Large intestine (tissue), 3 donors: Measurements from ENCODE around the gene PCED1B. TPM values are rescaled to one million over a fixed set of nuclear protein-coding genes. Genes with fewer than 3 reads are reported as not detected.
"Not testable (repeated sequence)": the region's sequence is repeated elsewhere in the genome, so short reads cannot be mapped to it uniquely, and the experiment has no call there.

ENCODE experiments used
- DNase-seq, 2 donors: peaks; one replicate each; pipeline versions ENCODE4 v3.0.0 to v3.0.0-alpha.2; 2013
- H3K27ac ChIP-seq: one replicate; pipeline ENCODE4 v1.5.1; 2013; ENCODE audit warnings: low read length
- H3K27me3 ChIP-seq: 2 replicates; pipeline ENCODE4 v1.6.1; 2013; ENCODE audit warnings: low read length; ENCODE audit not compliant: control insufficient read depth, insufficient read depth
- H3K36me3 ChIP-seq: 2 replicates; pipeline ENCODE4 v1.6.1; 2013; ENCODE audit warnings: low read length; ENCODE audit not compliant: control insufficient read depth, insufficient read depth
- H3K4me1 ChIP-seq: one replicate; pipeline ENCODE4 v1.6.1; 2013; ENCODE audit warnings: low read length; ENCODE audit not compliant: control insufficient read depth, insufficient read depth
- H3K4me3 ChIP-seq: one replicate; pipeline ENCODE4 v1.5.1; 2013; ENCODE audit warnings: low read length
- H3K9me3 ChIP-seq: one replicate; pipeline ENCODE4 v1.6.1; 2013; ENCODE audit warnings: mild to moderate bottlenecking, low read depth, low read length, moderate library complexity; ENCODE audit not compliant: control insufficient read depth
- WGBS: methylation state at CpG from one replicate; pipeline ENCODE4 v1.1.5; 2013; ENCODE audit warnings: low lambda C conversion rate; ENCODE audit not compliant: insufficient coverage; 5-methylcytosine and 5-hydroxymethylcytosine counted together
- polyA plus RNA-seq: library from polyadenylated mRNA; unstranded; fragments of 120-200 nt; gene quantifications from one replicate; pipeline ENCODE4 v1.2.1, GENCODE V29; 2013

The PCED1B gene
- polyA plus RNA-seq, 1 donor = 4.3 TPM

DNA sequence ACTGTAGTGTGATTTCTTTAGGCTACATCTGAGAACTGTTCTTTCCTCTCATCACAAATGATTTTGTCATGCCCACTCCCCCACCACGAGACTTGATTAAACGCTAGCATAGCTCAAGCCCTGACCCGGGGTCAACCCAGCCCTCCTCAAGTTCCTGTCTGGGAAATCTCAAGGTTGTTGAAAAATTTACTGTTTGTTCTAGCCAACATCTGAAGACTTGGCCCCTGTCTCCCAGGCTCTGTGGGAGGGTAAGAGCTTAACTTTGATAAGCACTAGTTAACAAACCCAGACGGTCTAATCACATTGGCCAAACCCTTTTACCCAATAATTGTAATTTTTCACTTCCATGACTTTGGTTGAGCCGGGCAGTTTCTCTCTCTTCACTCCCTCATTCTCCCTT is 86.5 kb downstream of the PCED1B start:
- Histone ChIP-seq H3K27ac (no peak overlapping the region), H3K27me3 (no peaks in the 10 kb centered on the region), H3K4me3 (no peak overlapping the region), H3K36me3 (no peaks in the 10 kb centered on the region), H3K9me3 (peaks cover 8% of the 10 kb centered on the region), H3K4me1 (peaks cover 2% of the 10 kb centered on the region)
- DNase-seq = no peak
- 17% methylated on average over 1 of the region's 5 CpGs for WGBS

DNA sequence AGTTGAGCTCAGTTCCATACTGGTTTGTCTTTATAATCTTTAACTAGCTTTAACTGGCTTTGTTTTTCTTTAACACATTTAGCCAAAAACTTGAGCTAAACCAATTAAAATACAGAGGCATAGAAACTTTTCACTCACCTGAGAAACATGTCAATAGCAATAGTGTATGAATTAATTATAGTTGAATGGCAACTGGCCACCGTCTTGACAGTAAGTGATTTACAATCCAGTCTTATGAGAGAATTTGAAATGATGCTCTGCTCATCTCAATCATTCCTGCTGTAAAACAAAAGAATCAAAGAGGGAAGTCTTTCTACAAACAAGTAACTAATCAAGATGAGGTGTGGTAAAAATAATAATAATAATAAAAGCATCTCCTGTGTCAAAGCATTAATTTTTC is 86.9 kb downstream of the PCED1B start:
- Histone ChIP-seq H3K27me3 (no peaks in the 10 kb centered on the region), H3K4me3 (no peak overlapping the region), H3K9me3 (peaks cover 11% of the 10 kb centered on the region), H3K27ac (no peak overlapping the region), H3K4me1 (peaks cover 2% of the 10 kb centered on the region), H3K36me3 (no peaks in the 10 kb centered on the region)
- no peak for DNase-seq
- WGBS = no CpG with 5 or more reads among the region's 1 CpG

DNA sequence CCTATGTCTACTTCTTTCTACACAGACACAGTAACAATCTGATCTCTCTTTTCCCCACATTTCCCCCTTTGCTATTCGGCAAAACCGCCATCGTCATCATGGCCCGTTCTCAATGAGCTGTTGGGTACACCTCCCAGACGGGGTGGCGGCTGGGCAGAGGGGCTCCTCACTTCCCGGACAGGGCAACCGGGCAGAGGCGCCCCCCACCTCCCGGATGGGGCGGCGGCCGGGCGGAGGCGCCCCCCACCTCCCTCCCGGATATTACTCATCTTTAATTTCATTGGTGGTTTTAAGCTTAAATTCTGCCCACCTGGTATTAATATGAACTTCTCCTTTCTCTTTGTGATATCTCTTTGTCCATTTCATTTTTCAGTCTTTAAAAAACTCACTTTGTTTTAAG is 90.9 kb downstream of the PCED1B start:
- H3K27me3 ChIP-seq = not testable (repeated sequence)

DNA sequence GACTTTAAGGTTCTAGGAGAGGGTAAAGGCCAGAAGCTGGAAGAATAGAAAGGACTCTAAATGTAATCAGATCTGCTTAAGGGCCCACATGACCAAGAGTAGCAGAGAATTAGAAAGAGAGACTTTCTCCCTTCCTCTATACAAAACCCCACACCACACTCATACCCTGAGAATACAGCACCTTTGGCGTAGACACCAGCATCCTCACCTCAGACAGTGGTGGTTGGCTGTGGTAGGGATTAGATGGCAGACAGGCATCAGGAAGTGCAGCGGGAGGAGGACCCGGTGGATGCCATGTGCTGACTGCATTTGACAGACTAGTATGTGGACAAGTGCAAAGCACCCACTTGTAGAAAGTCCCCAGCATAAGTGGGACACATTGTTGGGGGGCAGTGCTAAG is 98.6 kb downstream of the PCED1B start:
- no CpG with 5 or more reads among the region's 3 CpGs for whole genome bisulfite sequencing

More for the DNA sequence above, 90.9 kb downstream of the PCED1B start:
- H3K36me3 ChIP-seq, H3K4me1 ChIP-seq, H3K4me3 ChIP-seq, DNase-seq, H3K27ac ChIP-seq, H3K9me3 ChIP-seq: not testable (repeated sequence)
- WGBS = no CpG with 5 or more reads among the region's 16 CpGs

DNA sequence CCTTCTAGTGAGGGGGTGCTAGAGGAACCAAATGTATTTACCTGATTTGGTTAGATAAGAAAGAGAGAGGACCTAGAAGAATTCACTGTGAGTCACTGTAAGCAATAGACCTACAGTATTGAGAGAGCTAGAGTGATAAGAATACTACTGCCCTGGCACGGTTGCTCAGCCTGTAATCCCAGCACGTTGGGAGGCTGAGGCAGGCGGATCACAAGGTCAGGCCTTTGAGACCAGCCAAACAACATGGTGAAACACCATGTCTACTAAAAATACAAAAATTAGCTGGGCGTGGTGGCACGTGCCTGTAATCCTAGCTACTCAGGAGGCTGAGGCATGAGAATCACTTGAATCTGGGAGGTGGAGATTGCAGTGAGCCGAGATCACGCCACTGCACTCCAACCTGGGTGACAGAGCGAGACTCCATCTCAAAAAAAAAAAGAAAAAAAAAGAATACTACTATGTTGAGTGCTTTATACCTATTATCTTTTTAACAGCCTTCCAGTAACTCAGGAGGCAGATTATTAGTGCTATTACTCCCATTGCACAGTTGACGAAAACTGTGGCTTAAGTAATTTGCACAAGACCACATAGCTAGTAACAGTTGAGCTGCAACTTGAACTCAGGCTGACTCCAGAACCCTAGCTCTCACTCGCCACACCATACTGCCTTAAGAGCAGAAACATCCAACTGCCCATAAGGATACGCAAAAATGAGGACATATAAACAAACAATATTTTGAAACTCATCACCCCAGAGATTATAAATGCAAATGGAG is 102.9 kb downstream of the PCED1B start:
- H3K36me3 ChIP-seq, H3K4me3 ChIP-seq, H3K27me3 ChIP-seq, DNase-seq, H3K4me1 ChIP-seq, H3K27ac ChIP-seq, H3K9me3 ChIP-seq: not testable (repeated sequence)
- 80% methylated on average over 2 of the region's 11 CpGs for WGBS

More for the DNA sequence above, 98.6 kb downstream of the PCED1B start:
- Histone ChIP-seq H3K27me3 (no peaks in the 10 kb centered on the region), H3K4me3 (no peak overlapping the region), H3K27ac (no peak overlapping the region), H3K4me1 (no peaks in the 10 kb centered on the region), H3K9me3 (no peaks in the 10 kb centered on the region), H3K36me3 (no peaks in the 10 kb centered on the region)
- DNase-seq = no peak

DNA sequence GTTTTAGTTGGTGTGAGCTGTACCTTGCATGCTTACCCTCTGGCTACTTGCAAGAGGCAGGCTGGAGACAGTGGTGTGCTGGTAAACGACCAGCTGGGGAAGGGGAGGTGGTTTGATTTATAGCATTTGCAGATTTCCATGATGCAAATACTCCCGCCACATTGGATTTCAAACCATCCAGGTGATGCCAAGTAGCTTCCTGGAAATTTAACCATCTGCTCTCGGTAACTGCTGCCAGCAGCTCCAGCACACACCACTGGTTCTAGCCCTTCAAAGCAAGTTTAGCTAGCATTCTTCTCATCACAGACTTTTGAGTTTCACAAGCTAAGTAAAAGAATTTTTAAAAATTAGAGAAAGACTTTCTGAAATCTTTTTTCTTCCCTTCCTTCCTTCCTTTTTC is 104.8 kb downstream of the PCED1B start:
- 100% methylated on average over 1 of the region's 3 CpGs for WGBS
- Histone ChIP-seq H3K9me3 (no peaks in the 10 kb centered on the region), H3K36me3 (no peaks in the 10 kb centered on the region), H3K27me3 (no peaks in the 10 kb centered on the region), H3K27ac (no peak overlapping the region), H3K4me1 (no peaks in the 10 kb centered on the region), H3K4me3 (no peak overlapping the region)
- no peak for DNase-seq

DNA sequence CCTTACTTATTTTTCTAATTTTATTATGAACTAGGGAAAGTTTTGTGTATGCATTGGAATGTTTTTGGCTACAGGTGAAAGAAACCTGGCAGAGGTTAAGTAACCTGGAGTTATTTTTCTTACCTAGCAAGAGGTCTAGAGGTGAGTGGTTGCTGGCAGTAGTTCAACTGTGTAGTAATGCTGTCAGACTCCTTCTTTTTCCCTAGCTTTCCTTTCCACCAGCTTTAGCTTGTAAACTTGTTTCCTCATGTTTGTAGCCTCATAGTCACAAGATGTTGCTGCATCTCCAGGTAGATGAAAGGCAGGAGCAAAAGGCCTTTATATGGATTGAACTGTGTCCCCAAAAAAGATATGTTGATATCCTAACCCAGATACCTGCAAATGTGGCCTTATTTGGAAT is 105.4 kb downstream of the PCED1B start:
- no peak overlapping the region for H3K4me3 ChIP-seq
- H3K27me3 ChIP-seq = no peaks in the 10 kb centered on the region
- H3K9me3 ChIP-seq = no peaks in the 10 kb centered on the region
- H3K27ac ChIP-seq = no peak overlapping the region
- no peaks in the 10 kb centered on the region for H3K36me3 ChIP-seq
- H3K4me1 ChIP-seq = no peaks in the 10 kb centered on the region
- peak; percentile 29 to 32 for DNase-seq

DNA sequence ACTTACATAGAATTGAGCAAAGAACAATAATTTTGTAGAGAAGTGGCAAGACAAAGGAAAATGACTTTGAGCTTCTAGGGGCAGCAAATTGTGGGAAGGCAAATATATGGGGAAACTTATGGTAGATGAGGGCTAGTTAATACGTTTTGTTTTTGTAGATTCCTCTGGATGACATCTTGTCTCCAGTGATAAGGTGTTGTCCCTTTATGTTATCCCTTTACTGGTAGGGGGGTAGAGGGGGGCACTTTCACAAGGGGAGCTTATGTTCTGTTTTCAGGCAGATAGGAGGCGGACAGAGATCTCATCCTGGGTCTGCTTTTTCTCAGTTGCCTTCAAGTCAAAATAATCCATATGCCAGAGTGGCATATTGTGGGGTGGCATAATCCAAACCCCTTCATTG is 106.8 kb downstream of the PCED1B start:
- 100% methylated on average over 1 of the region's 2 CpGs for WGBS

DNA sequence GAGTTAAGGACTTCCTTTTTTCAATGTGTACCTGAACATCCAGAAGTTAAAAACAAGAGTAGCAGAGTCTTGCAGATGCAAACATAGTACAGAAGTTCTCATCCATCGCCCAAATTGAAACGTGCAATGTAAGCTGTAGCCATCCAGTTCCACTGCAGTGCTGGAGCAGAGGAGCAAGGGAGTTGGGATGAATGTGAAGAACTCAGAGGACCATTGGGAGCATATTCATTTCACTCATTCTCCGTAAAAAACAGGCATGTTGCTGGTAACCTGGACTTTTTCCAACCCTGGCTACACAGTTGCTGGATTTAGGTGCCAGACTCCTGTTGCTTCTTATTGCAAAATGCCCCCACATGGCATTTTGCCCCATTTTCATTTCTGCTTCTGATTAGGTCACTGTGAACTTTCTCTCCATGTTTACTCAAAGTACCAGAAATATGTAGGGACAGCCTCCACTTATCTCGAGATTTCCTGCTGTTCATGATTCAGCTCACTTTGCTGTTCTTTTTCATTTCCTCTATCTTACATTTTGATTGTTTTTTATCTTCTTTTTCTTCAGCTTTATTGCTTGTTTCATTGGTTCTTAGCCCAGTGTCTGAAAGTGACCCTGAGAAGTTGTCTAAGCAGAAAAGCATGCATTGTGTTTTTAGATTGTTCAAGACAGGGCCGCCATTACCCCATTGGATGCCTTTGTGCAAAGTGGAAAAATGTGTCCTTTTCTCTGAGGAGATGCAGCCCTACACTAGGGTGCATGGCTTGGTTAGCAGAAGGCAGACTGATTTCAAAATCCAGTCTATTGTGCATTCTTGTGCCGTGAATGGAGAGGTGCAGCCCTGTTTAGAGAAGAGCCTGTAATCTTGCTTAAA is 109.4 kb downstream of the PCED1B start:
- H3K27me3 ChIP-seq = no peaks in the 10 kb centered on the region
- DNase-seq = no peak
- H3K9me3 ChIP-seq = no peaks in the 10 kb centered on the region
- H3K4me1 ChIP-seq = no peaks in the 10 kb centered on the region
- no peak overlapping the region for H3K4me3 ChIP-seq
- WGBS = 0% methylated on average over 1 of the region's 6 CpGs
- H3K36me3 ChIP-seq = no peaks in the 10 kb centered on the region
- H3K27ac ChIP-seq = no peak overlapping the region

More for the DNA sequence above, 106.8 kb downstream of the PCED1B start:
- Histone ChIP-seq H3K36me3 (no peaks in the 10 kb centered on the region), H3K9me3 (no peaks in the 10 kb centered on the region), H3K27ac (no peak overlapping the region), H3K4me3 (no peak overlapping the region), H3K27me3 (no peaks in the 10 kb centered on the region), H3K4me1 (no peaks in the 10 kb centered on the region)
- no peak for DNase-seq

DNA sequence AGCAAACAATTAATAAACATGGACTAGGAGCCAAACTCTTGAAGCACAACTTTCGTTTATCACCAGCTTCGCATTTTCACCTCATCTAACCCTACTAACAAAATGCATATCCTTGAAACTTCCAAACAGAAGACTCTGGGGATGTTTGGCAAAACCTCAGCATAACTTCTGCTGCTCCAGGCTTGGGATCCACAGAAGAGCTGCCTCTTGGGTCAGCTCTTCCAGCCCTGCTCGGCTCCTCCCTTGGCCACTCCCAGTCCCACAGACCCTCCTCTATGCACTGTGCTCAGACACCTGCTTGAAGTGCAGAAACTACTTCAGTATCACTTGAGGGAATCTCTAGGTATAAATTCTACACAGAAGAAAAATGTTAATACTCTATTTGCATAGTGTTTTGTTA is 110.3 kb downstream of the PCED1B start:
- no peaks in the 10 kb centered on the region for H3K36me3 ChIP-seq
- no peak overlapping the region for H3K27ac ChIP-seq
- H3K4me3 ChIP-seq = no peak overlapping the region
- H3K27me3 ChIP-seq = no peaks in the 10 kb centered on the region
- no CpG with 5 or more reads among the region's 3 CpGs for WGBS
- no peaks in the 10 kb centered on the region for H3K4me1 ChIP-seq
- DNase-seq = no peak
- H3K9me3 ChIP-seq = no peaks in the 10 kb centered on the region
